ENCODE results near the gene IL17RE. TPM values are rescaled to one million over a fixed set of nuclear protein-coding genes. Genes with fewer than 3 reads are reported as not detected.

IL17RE gene
- total and polyA plus RNA-seq, 5 donors from 2014 or later = 0.31 to 4.3 (median 0.33) TPM; not detected in 1

DNA sequence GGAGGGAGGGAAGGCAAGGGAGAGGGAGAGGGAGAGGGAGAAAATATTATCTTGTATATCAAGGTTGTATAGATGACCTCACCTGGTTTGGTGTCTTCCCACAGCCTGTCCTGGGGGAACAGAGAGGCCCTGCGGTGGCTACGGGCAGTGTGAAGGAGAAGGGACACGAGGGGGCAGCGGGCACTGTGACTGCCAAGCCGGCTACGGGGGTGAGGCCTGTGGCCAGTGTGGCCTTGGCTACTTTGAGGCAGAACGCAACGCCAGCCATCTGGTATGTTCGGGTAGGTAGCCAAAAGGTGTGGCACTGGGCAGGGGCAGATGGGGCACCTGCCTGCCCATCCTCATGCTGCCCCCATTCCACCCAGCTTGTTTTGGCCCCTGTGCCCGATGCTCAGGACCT lies 38.1 kb downstream of the IL17RE start:
- Histone ChIP-seq H3K36me3 (ENCODE audit: control insufficient read depth, insufficient read depth, low read length) (peaks cover 12% of the 10 kb centered on the region), H3K4me1 (ENCODE audit: control insufficient read depth, insufficient read depth, low read length, poor library complexity, severe bottlenecking) (no peaks in the 10 kb centered on the region), H3K27ac (ENCODE audit: insufficient read depth, low read length, poor library complexity, severe bottlenecking) (no peak overlapping the region), H3K27me3 (ENCODE audit: control insufficient read depth, insufficient read depth, low read length) (no peaks in the 10 kb centered on the region), H3K9me3 (ENCODE audit: control insufficient read depth in 2 of 2, low read length in 2 of 2) (no peaks in the 10 kb centered on the region), H3K4me3 (ENCODE audit: low read depth, low read length) (no peak overlapping the region)
- H3K27me3 Mint-ChIP-seq = peaks cover 6% of the 10 kb centered on the region
- ATAC-seq (ENCODE audit: low read depth in 2 of 2) = no peak
- no peak overlapping the region for H3K4me3 Mint-ChIP-seq
- no peak for DNase-seq
- H3K9me3 Mint-ChIP-seq = no peaks in the 10 kb centered on the region
- peak overlapping the region in 1 of 3 donors; percentile 26 for H3K27ac Mint-ChIP-seq
- peaks cover 6 to 14% (median 6%) of the 10 kb centered on the region in 4 donors for H3K4me1 Mint-ChIP-seq
- H3K36me3 Mint-ChIP-seq = peaks cover 14% of the 10 kb centered on the region

DNA sequence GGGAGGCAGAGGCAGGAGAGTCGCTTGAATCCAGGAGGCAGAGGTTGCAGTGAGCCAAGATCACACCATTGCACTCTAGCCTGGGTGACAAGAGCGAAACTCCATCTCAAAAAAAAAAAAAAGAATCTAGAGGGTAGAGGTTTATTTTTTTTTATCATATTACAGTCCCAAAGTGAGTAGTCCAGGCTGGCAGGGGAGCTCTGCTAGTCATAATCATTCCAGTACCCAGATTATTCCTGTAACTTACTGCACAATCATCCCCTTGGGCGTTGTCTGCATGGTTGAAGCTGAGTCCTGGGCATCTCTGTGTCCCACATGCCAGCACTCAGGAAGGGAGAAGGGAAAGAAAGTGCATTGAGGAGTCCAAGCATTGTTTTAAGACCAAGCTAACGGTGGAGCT lies 39.5 kb downstream of the IL17RE start:
- Histone ChIP-seq H3K27me3 (ENCODE audit: control insufficient read depth, insufficient read depth, low read length) (no peaks in the 10 kb centered on the region), H3K27ac (ENCODE audit: insufficient read depth, low read length, poor library complexity, severe bottlenecking) (no peak overlapping the region), H3K36me3 (ENCODE audit: control insufficient read depth, insufficient read depth, low read length) (peaks cover 8% of the 10 kb centered on the region), H3K4me1 (ENCODE audit: control insufficient read depth, insufficient read depth, low read length, poor library complexity, severe bottlenecking) (no peaks in the 10 kb centered on the region), H3K9me3 (ENCODE audit: control insufficient read depth in 2 of 2, low read length in 2 of 2) (no peaks in the 10 kb centered on the region), H3K4me3 (ENCODE audit: low read depth, low read length) (no peak overlapping the region)
- ATAC-seq (ENCODE audit: low read depth in 2 of 2) (no peak), DNase-seq (no peak)
- Mint-ChIP-seq H3K27me3 (peaks cover 6% of the 10 kb centered on the region), H3K4me3 (peak overlapping the region in 1 of 4 donors; percentile 50), H3K9me3 (no peaks in the 10 kb centered on the region), H3K4me1 (peaks cover 0 to 8% (median 3%) of the 10 kb centered on the region in 4 donors), H3K27ac (peak overlapping the region in 2 of 3 donors; percentile 15 to 29), H3K36me3 (peaks cover 13% of the 10 kb centered on the region)

DNA sequence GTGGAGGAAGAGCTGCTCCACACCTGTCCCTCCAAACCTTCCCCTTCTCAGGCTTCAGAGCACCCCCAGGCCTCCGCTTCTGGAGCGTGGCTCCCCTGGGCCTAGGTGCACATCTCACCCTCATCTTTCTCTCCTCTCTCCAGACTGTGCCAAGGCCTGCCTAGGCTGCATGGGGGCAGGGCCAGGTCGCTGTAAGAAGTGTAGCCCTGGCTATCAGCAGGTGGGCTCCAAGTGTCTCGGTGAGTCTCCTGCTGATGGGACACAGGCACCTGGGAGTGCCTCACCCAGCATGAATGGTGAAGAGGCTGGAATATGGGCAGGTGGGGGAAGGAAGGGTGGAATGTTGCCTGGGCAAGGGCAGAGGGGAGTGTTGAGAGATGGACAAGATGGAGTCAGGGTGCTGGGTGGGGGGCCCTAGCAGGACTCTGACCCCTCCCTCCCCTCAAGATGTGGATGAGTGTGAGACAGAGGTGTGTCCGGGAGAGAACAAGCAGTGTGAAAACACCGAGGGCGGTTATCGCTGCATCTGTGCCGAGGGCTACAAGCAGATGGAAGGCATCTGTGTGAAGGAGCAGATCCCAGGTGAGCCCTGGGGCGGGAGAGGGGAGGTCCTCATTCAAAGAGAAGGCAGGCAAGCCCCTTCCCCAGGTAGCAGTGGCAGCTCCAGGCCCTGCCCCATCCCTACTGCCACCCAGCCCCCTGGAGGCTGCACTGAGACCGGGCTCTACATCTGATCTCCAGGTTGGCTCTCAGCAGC lies 40.5 kb downstream of the IL17RE start:
- peaks cover 11% of the 10 kb centered on the region for H3K36me3 Mint-ChIP-seq
- H3K4me3 ChIP-seq (ENCODE audit: low read depth, low read length) = no peak overlapping the region
- no peaks in the 10 kb centered on the region for H3K9me3 ChIP-seq (ENCODE audit: control insufficient read depth in 2 of 2, low read length in 2 of 2)
- peaks cover 0 to 7% (median 3%) of the 10 kb centered on the region in 4 donors for H3K4me1 Mint-ChIP-seq
- H3K4me3 Mint-ChIP-seq = no peak overlapping the region
- H3K27ac ChIP-seq (ENCODE audit: insufficient read depth, low read length, poor library complexity, severe bottlenecking) = no peak overlapping the region
- DNase-seq (no peak), ATAC-seq (ENCODE audit: low read depth in 2 of 2) (no peak)
- H3K36me3 ChIP-seq (ENCODE audit: control insufficient read depth, insufficient read depth, low read length) = no peaks in the 10 kb centered on the region
- peak overlapping the region in 2 of 3 donors; percentile 29 to 94 for H3K27ac Mint-ChIP-seq
- peaks cover 6% of the 10 kb centered on the region for H3K27me3 Mint-ChIP-seq
- no peaks in the 10 kb centered on the region for H3K9me3 Mint-ChIP-seq
- H3K27me3 ChIP-seq (ENCODE audit: control insufficient read depth, insufficient read depth, low read length) = no peaks in the 10 kb centered on the region
- H3K4me1 ChIP-seq (ENCODE audit: control insufficient read depth, insufficient read depth, low read length, poor library complexity, severe bottlenecking) = no peaks in the 10 kb centered on the region

DNA sequence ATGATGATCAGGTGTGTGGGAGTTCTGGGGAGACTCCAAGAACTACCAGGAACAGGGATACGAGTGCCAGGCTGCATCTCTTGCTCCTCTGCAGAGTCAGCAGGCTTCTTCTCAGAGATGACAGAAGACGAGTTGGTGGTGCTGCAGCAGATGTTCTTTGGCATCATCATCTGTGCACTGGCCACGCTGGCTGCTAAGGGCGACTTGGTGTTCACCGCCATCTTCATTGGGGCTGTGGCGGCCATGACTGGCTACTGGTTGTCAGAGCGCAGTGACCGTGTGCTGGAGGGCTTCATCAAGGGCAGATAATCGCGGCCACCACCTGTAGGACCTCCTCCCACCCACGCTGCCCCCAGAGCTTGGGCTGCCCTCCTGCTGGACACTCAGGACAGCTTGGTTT lies 41.6 kb downstream of the IL17RE start:
- Mint-ChIP-seq H3K4me3 (peak overlapping the region in 2 of 4 donors; percentile 39 to 47), H3K36me3 (peaks cover 9% of the 10 kb centered on the region), H3K27me3 (peaks cover 6% of the 10 kb centered on the region), H3K27ac (no peak overlapping the region), H3K4me1 (peaks cover 0 to 7% (median 3%) of the 10 kb centered on the region in 4 donors), H3K9me3 (no peaks in the 10 kb centered on the region)
- DNase-seq = no peak
- Histone ChIP-seq H3K27ac (ENCODE audit: insufficient read depth, low read length, poor library complexity, severe bottlenecking) (no peak overlapping the region), H3K4me1 (ENCODE audit: control insufficient read depth, insufficient read depth, low read length, poor library complexity, severe bottlenecking) (no peaks in the 10 kb centered on the region), H3K4me3 (ENCODE audit: low read depth, low read length) (no peak overlapping the region), H3K9me3 (ENCODE audit: control insufficient read depth in 2 of 2, low read length in 2 of 2) (no peaks in the 10 kb centered on the region), H3K27me3 (ENCODE audit: control insufficient read depth, insufficient read depth, low read length) (no peaks in the 10 kb centered on the region), H3K36me3 (ENCODE audit: control insufficient read depth, insufficient read depth, low read length) (no peaks in the 10 kb centered on the region)
- ATAC-seq (ENCODE audit: low read depth in 2 of 2) = no peak

DNA sequence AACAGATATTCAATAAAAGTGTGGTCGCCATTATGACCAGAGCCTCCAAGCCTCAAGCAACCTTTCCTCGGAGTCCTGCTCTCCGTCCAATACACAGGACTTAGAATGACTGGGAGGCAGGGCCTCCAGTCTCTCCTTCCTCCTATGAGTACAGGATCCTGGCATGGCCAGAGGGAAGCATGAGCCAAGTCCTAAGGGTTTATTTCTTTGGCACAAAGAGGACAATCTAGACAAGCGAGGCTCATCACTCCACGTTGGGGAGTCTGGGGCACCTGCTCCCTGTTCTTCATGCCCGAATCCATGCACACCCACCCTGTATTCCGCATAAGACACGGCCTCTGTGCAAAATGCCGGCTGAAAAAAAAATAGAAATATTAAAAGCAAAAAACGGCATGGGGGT lies 42.7 kb downstream of the IL17RE start:
- no peak overlapping the region for H3K27ac Mint-ChIP-seq
- peak overlapping the region in 2 of 4 donors; percentile 53 to 54 for H3K4me3 Mint-ChIP-seq

DNA sequence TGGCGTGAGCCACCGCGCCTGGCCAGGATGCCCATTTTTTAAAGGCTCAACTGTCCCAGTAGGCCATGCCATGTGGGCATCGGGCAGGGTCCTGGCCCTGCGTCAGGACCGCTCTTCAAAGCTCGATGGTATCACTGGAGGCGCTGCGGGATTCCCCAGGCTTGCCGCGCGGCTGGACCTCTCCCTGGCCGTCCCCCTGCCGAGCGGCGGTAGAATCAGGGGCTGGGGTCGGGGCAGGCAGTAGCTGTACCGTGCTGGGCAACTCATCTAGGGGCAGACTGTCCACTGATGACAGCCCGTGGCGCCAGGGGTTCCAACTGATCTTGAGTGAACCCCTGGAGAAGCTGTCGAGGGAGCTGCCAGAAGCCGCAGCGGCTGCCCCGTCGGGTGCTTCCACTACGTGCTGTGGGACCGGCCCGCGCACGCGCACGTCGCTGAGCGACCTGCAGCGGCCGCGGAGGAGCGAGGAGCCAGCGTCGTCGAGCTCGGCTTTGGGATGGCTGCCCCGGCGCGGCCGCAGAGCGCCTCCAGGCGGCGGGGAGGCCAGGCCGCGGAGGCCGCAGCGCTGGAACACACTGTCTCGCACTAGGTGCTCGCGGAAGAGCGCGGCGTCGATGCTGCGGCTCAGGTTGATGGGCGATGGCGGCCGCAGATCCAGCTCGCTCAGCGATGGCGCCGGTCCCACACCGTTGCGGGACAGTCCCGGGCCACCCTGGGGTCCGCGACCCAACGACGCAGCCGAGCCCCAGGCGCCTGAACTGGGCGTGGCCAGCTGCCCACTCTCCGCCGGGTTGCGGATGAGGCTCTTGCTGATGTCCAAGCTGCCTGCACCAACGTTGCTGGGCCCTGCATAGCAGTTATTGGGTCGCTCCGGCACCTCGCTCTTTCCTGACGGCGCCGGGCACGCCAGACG lies 43.7 kb downstream of the IL17RE start:
- H3K27ac Mint-ChIP-seq = peak overlapping the region in 2 of 3 donors; percentile 36 to 68
- H3K4me1 Mint-ChIP-seq = peaks cover 0 to 17% (median 8%) of the 10 kb centered on the region in 4 donors
- H3K36me3 Mint-ChIP-seq = peaks cover 5% of the 10 kb centered on the region
- H3K4me3 Mint-ChIP-seq = peak overlapping the region in 3 of 4 donors; percentile 57 to 77 (median 66)
- Histone ChIP-seq H3K9me3 (ENCODE audit: control insufficient read depth in 2 of 2, low read length in 2 of 2) (no peaks in the 10 kb centered on the region), H3K27me3 (ENCODE audit: control insufficient read depth, insufficient read depth, low read length) (no peaks in the 10 kb centered on the region), H3K4me1 (ENCODE audit: control insufficient read depth, insufficient read depth, low read length, poor library complexity, severe bottlenecking) (peaks cover 5% of the 10 kb centered on the region), H3K36me3 (ENCODE audit: control insufficient read depth, insufficient read depth, low read length) (no peaks in the 10 kb centered on the region), H3K27ac (ENCODE audit: insufficient read depth, low read length, poor library complexity, severe bottlenecking) (peak overlapping the region; percentile 64), H3K4me3 (ENCODE audit: low read depth, low read length) (no peak overlapping the region)
- H3K27me3 Mint-ChIP-seq = peaks cover 6% of the 10 kb centered on the region
- no peaks in the 10 kb centered on the region for H3K9me3 Mint-ChIP-seq
- peak; percentile 69 to 86 (median 84) for DNase-seq
- peak; percentile 90 to 91 for ATAC-seq (ENCODE audit: low read depth in 2 of 2)

More for the DNA sequence above, 42.7 kb downstream of the IL17RE start:
- H3K27me3 Mint-ChIP-seq = peaks cover 6% of the 10 kb centered on the region
- no peaks in the 10 kb centered on the region for H3K9me3 Mint-ChIP-seq
- ATAC-seq (ENCODE audit: low read depth in 2 of 2) (no peak), DNase-seq (no peak)
- no peak overlapping the region for H3K27ac ChIP-seq (ENCODE audit: insufficient read depth, low read length, poor library complexity, severe bottlenecking)
- H3K4me3 ChIP-seq (ENCODE audit: low read depth, low read length) = no peak overlapping the region
- H3K36me3 ChIP-seq (ENCODE audit: control insufficient read depth, insufficient read depth, low read length) = no peaks in the 10 kb centered on the region
- no peaks in the 10 kb centered on the region for H3K9me3 ChIP-seq (ENCODE audit: control insufficient read depth in 2 of 2, low read length in 2 of 2)
- H3K36me3 Mint-ChIP-seq = peaks cover 9% of the 10 kb centered on the region
- H3K27me3 ChIP-seq (ENCODE audit: control insufficient read depth, insufficient read depth, low read length) = no peaks in the 10 kb centered on the region
- H3K4me1 Mint-ChIP-seq = peaks cover 0 to 8% (median 3%) of the 10 kb centered on the region in 4 donors
- H3K4me1 ChIP-seq (ENCODE audit: control insufficient read depth, insufficient read depth, low read length, poor library complexity, severe bottlenecking) = no peaks in the 10 kb centered on the region

DNA sequence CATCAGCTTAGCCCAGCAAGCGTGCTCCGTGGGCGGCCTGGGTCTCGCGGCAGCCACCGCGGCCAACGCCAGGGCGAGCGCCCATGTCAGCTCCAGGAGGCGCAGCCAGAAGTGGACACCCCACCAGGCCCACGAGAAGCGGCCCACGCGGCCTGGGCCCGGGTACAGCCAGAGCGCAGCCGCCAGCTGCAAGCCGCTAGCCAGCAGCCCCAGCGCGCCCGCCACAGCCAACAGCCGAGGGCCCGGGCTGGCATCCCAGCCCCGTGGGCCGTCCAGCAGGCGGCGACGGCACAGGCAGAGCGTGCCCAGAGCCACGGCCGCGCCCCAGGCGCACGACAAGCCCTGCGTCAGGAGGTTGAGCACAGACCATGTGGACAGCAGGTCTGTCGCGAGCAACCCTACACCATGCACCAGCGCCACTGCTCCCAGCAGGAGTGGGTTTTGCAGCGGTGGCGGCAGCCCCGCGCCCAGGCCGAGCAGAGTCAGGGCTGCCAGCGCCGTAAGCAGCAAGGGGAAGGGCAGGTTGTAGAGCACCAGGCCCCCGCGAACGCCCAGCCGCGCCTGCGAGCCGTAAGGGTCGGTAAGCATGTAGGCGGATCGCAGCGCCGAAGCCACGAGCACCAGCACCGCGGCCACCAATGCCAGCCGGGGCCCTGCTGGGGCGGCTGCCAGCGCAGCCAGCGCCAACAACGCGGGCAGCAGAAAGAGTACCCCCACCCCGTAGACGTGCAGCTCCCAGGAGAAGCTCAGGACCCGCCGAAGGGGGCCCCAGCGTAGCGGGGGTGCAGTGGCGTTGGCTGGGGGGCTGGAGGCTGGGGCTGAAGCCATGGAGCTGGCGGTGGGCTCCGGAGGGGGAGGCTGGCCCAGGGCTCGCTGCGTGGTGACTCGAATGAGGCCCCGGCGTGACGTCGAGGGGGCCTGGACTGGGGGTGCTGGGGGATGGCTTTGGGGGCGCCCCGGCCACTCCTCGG lies 44.7 kb downstream of the IL17RE start:
- peaks cover 6% of the 10 kb centered on the region for H3K27me3 Mint-ChIP-seq
- no peaks in the 10 kb centered on the region for H3K9me3 ChIP-seq (ENCODE audit: control insufficient read depth in 2 of 2, low read length in 2 of 2)
- H3K9me3 Mint-ChIP-seq = no peaks in the 10 kb centered on the region
- no peak overlapping the region for H3K4me3 ChIP-seq (ENCODE audit: low read depth, low read length)
- H3K36me3 Mint-ChIP-seq = peaks cover 1% of the 10 kb centered on the region
- H3K27me3 ChIP-seq (ENCODE audit: control insufficient read depth, insufficient read depth, low read length) = no peaks in the 10 kb centered on the region
- no peaks in the 10 kb centered on the region for H3K36me3 ChIP-seq (ENCODE audit: control insufficient read depth, insufficient read depth, low read length)
- H3K4me3 Mint-ChIP-seq = no peak overlapping the region
- DNase-seq (no peak), ATAC-seq (ENCODE audit: low read depth in 2 of 2) (no peak)
- H3K4me1 ChIP-seq (ENCODE audit: control insufficient read depth, insufficient read depth, low read length, poor library complexity, severe bottlenecking) = peaks cover 12% of the 10 kb centered on the region
- H3K4me1 Mint-ChIP-seq = peaks cover 0 to 19% (median 10%) of the 10 kb centered on the region in 4 donors
- no peak overlapping the region for H3K27ac Mint-ChIP-seq
- H3K27ac ChIP-seq (ENCODE audit: insufficient read depth, low read length, poor library complexity, severe bottlenecking) = peak overlapping the region; percentile 14
